ENCODE measurements around the gene FGF10.

The FGF10 gene

GRCh38 chr5:44266882-44267576 lies 122.2 kb downstream of the FGF10 start:
- no peaks in the 10 kb centered on the region for H3K27me3 Mint-ChIP-seq (ENCODE audit: low read depth)
- H3K36me3 Mint-ChIP-seq (ENCODE audit: low read depth) = no peaks in the 10 kb centered on the region
- H3K4me1 Mint-ChIP-seq = no peaks in the 10 kb centered on the region
- no peak overlapping the region for H3K4me3 Mint-ChIP-seq
- TF ChIP-seq, protein P1, sequence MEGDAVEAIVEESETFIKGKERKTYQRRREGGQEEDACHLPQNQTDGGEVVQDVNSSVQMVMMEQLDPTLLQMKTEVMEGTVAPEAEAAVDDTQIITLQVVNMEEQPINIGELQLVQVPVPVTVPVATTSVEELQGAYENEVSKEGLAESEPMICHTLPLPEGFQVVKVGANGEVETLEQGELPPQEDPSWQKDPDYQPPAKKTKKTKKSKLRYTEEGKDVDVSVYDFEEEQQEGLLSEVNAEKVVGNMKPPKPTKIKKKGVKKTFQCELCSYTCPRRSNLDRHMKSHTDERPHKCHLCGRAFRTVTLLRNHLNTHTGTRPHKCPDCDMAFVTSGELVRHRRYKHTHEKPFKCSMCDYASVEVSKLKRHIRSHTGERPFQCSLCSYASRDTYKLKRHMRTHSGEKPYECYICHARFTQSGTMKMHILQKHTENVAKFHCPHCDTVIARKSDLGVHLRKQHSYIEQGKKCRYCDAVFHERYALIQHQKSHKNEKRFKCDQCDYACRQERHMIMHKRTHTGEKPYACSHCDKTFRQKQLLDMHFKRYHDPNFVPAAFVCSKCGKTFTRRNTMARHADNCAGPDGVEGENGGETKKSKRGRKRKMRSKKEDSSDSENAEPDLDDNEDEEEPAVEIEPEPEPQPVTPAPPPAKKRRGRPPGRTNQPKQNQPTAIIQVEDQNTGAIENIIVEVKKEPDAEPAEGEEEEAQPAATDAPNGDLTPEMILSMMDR (IDR thresholded peaks at IDR 0.05; ENCODE audit: unreplicated experiment in 3 of 3) = no peak
- H3K9me3 Mint-ChIP-seq = no peaks in the 10 kb centered on the region
- H3K27ac Mint-ChIP-seq = no peak overlapping the region

DNA sequence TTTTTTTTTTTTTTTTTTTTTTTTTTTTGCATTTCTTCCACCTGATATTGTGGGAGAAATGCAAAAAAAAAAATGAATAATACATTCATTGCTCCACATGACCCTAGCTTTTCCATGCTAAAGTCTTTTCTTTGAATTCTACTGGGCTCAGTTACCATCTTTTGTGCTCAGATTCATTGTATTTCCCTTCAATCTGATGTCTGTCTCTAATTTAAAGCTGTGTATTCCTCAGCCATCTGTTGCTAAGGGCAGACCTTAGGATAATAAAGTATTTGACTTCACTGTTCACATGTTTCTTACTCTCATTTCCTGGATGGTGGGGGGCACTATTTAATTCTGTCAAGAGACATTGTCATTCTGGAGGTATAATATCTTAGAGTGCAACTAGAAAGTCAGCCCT lies 123.5 kb downstream of the FGF10 start:
- TF ChIP-seq, protein P1 (IDR thresholded peaks at IDR 0.05; ENCODE audit: unreplicated experiment in 3 of 3) = no peak
- Mint-ChIP-seq H3K4me1 (no peaks in the 10 kb centered on the region), H3K36me3 (ENCODE audit: low read depth) (no peaks in the 10 kb centered on the region), H3K4me3 (no peak overlapping the region), H3K27me3 (ENCODE audit: low read depth) (no peaks in the 10 kb centered on the region), H3K27ac (no peak overlapping the region), H3K9me3 (no peaks in the 10 kb centered on the region)

DNA sequence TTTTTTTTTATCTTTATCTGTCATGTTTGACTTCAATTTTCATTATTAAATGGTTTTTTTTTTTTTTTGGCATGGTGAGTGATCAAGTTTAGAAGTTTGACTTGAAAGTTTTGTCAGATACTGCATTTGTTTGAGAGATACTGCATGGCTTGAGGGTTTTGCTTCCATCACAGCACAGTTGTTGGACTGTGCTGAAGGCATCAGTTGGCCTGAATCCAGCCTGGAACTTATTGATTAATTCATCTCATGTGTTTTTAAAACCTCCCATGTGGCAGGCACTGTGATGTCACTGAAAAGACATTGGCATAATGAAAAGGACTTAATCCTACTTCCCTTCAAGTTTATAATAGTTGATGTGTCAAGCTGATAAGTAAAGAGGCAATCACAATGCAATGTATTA lies 128.4 kb downstream of the FGF10 start:
- no peak overlapping the region for H3K27ac Mint-ChIP-seq
- no peaks in the 10 kb centered on the region for H3K27me3 Mint-ChIP-seq (ENCODE audit: low read depth)
- H3K9me3 Mint-ChIP-seq = no peaks in the 10 kb centered on the region
- no peaks in the 10 kb centered on the region for H3K4me1 Mint-ChIP-seq
- no peaks in the 10 kb centered on the region for H3K36me3 Mint-ChIP-seq (ENCODE audit: low read depth)
- TF ChIP-seq, protein P1 (IDR thresholded peaks at IDR 0.05; ENCODE audit: unreplicated experiment in 3 of 3) = no peak
- no peak overlapping the region for H3K4me3 Mint-ChIP-seq

DNA sequence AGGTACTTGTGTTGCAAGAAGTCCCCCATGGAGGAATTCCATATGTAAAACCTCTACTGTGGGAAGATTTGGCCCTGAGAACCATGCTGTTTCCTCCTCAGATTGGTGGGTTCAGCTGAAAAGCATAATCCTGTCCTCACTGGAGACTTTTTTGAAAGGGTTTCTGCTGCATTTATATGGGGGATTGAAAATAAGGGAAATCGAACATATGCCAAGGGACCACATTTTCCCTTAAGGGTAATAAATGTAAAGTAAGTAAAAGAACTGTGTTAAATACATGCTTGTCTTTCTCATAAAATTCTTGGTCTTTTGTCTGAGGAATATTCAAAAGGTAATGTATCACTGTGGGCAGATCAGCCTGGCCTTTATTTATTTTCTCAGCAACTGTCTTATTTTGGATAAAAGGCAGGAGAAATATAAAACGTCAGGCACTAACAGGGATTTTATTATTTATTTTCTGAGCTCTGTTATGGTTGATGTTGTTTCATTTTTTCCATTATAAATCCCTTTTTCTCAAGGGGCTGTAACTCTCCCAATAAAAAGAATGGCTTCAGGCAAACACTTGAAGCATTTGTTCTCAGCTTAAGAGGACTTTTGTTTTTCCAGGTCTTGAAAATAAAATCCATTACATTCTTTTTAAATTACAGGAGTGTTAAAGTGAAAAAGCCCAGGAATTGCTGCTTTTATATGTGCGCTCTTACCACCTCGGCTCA lies 131.4 kb downstream of the FGF10 start:
- Mint-ChIP-seq H3K4me1 (no peaks in the 10 kb centered on the region), H3K4me3 (no peak overlapping the region), H3K27me3 (ENCODE audit: low read depth) (no peaks in the 10 kb centered on the region), H3K9me3 (no peaks in the 10 kb centered on the region), H3K27ac (no peak overlapping the region), H3K36me3 (ENCODE audit: low read depth) (no peaks in the 10 kb centered on the region)
- TF ChIP-seq, protein P1 (IDR thresholded peaks at IDR 0.05; ENCODE audit: unreplicated experiment in 3 of 3) = no peak

DNA sequence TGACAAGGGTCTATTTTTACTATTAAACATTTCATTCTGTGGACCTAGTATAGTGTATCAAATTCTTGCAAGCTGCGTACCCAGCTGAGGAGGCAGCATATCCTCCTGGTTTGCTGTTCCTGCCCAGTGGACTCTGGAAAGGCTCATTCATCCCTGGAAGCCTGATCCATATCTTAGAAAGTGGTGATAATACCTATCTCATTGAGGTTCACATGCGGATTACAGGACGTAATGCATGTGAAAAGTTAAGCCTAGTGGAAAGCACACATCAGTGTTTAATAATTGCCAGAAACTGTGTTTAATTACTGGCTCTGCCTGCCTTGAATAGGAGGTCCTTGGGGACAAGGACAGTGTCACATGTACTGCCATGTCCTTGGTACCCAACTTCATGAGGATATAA lies 132.0 kb downstream of the FGF10 start:
- Mint-ChIP-seq H3K4me3 (no peak overlapping the region), H3K9me3 (no peaks in the 10 kb centered on the region), H3K36me3 (ENCODE audit: low read depth) (no peaks in the 10 kb centered on the region), H3K4me1 (no peaks in the 10 kb centered on the region), H3K27ac (no peak overlapping the region), H3K27me3 (ENCODE audit: low read depth) (no peaks in the 10 kb centered on the region)
- TF ChIP-seq, protein P1 (IDR thresholded peaks at IDR 0.05; ENCODE audit: unreplicated experiment in 3 of 3) = no peak
